GM18861 (cell line): ENCODE measurements around the gene TAF8.
"Not testable (repeated sequence)": the region's sequence is repeated elsewhere in the genome, so short reads cannot be mapped to it uniquely, and the experiment has no call there.

ENCODE experiments used
- ATAC-seq: cut with Tn5 transposase; IDR thresholded peaks from one replicate; pipeline ENCODE4 v1.9.1; 2021; ENCODE audit not compliant: unreplicated experiment

Gene TAF8

GRCh38 chr6:42028234-42029061 lies 21.9 kb upstream of the TAF8 start:
- ATAC-seq = no peak

- ATAC-seq = no peak
Measured at GRCh38 chr6:42029062-42029685, 21.1 kb upstream of the TAF8 start.

- ATAC-seq = no peak
Measured at GRCh38 chr6:42029881-42030280, 20.4 kb upstream of the TAF8 start.

GRCh38 chr6:42030585-42031506 lies 19.5 kb upstream of the TAF8 start:
- no peak for ATAC-seq

GRCh38 chr6:42032366-42032765 lies 18.0 kb upstream of the TAF8 start:
- ATAC-seq = no peak

- not testable (repeated sequence) for ATAC-seq
Measured at GRCh38 chr6:42037669-42038068, 12.7 kb upstream of the TAF8 start.

- ATAC-seq = no peak
Measured at GRCh38 chr6:42038163-42038562, 12.2 kb upstream of the TAF8 start.

- no peak for ATAC-seq
Measured at GRCh38 chr6:42038811-42039408, 11.4 kb upstream of the TAF8 start.

- no peak for ATAC-seq
Measured at GRCh38 chr6:42040856-42041480, 9.4 kb upstream of the TAF8 start.

GRCh38 chr6:42041481-42042053 lies 8.8 kb upstream of the TAF8 start:
- ATAC-seq = no peak

- no peak for ATAC-seq
Measured at GRCh38 chr6:42042108-42042507, 8.2 kb upstream of the TAF8 start.

- peak; percentile 36 for ATAC-seq
Measured at GRCh38 chr6:42043787-42044475, 6.4 kb upstream of the TAF8 start.

- ATAC-seq = no peak
Measured at GRCh38 chr6:42045538-42046460, 4.5 kb upstream of the TAF8 start.

GRCh38 chr6:42046464-42047212 lies 3.7 kb upstream of the TAF8 start:
- no peak for ATAC-seq

GRCh38 chr6:42047213-42047590 lies 3.1 kb upstream of the TAF8 start:
- no peak for ATAC-seq

GRCh38 chr6:42047790-42048405 lies 2.4 kb upstream of the TAF8 start:
- no peak for ATAC-seq

GRCh38 chr6:42049116-42049809 lies 1.1 kb upstream of the TAF8 start:
- ATAC-seq = no peak
